Effector CD4-positive, alpha-beta T cell (primary cell): ENCODE data around the gene FICD.

Source experiments
- DNase-seq: peaks from one replicate; pipeline ENCODE4 v3.0.0-alpha.2; 2020

FICD gene

GRCh38 chr12:108567406-108568337 lies 52.6 kb downstream of the FICD start:
- DNase-seq: no peak

DNA sequence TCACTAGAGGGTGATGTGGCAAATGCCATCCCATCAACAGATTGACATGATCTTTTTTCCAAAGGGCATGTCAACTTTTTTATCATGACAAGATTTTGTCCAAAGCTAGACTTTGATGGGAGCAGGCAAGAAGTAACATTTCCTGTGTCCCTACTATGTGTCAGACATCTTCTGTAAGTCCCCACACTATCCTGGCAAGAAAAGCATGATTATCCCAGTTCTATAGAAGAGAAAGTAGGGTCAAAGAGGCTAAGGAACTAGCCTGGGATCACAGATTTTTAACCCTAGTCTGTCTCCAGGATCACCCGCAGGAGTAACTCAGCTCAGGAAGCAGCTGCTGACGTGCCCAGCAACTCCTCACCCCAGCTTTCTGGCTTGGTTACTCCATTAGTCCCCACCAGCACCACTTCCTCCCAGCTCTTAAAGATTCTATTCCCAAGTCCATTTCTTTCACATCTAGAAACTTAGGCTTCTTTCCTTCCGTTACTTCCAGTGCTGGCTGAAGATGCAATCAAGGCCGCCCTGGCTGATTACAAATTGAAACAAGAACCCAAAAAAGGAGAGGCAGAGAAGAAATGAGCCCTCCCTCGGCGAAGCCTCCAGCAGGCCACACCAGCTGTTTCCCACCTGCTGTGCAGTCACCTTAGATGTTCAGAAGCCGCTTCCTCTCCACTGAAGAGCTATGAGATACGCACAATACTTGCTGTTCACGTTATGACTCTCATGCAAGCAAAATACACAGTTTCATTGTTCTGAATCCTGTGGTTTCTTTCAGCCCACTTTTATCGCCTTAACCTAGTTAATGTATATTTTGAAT lies 53.5 kb downstream of the FICD start:
- peak; percentile 46 for DNase-seq
